Measurements from ENCODE around the gene NQO2.

NQO2 gene

GRCh38 chr6:2953098-2953497, 46.6 kb upstream of the NQO2 start:
- DNase-seq = no peak
- no peak overlapping the region for H3K4ac ChIP-seq (ENCODE audit: low read depth in 1 of 2, low read length in 2 of 2)
- peak overlapping the region; percentile 73 for H4K8ac ChIP-seq (ENCODE audit: low read length)
- H2BK12ac ChIP-seq (ENCODE audit: low read length in 2 of 2) = no peak overlapping the region
- H3K9ac ChIP-seq (ENCODE audit: low read length) = peak overlapping the region; percentile 31
- H3K27me3 ChIP-seq (ENCODE audit: control insufficient read depth in 1 of 2, insufficient read depth in 1 of 2, low read length in 2 of 2) = no peaks in the 10 kb centered on the region
- 95% methylated on average over 12 of the region's 12 CpGs for WGBS
- H4K91ac ChIP-seq (ENCODE audit: low read length) = no peak overlapping the region
- no peak overlapping the region for H2BK5ac ChIP-seq (ENCODE audit: low read depth, low read length, poor library complexity, severe bottlenecking)
- peak overlapping the region; percentile 30 to 70 for H3K18ac ChIP-seq (ENCODE audit: low read depth in 1 of 2, low read length in 2 of 2)
- no peak overlapping the region for H3K27ac ChIP-seq (ENCODE audit: low read length, poor library complexity, severe bottlenecking)
- H3K4me3 ChIP-seq (ENCODE audit: insufficient read depth in 1 of 2, low read depth in 1 of 2, low read length in 2 of 2) = no peak overlapping the region
- H3K14ac ChIP-seq (ENCODE audit: low read length in 2 of 2) = no peak overlapping the region
- no peak overlapping the region for H2BK15ac ChIP-seq (ENCODE audit: low read depth, poor library complexity, severe bottlenecking)
- peak overlapping the region; percentile 37 for H2BK120ac ChIP-seq (ENCODE audit: low read depth, low read length)
- H2AFZ ChIP-seq (ENCODE audit: low read depth, low read length) = no peak overlapping the region
- H3K4me2 ChIP-seq (ENCODE audit: low read length, poor library complexity, severe bottlenecking) = no peak overlapping the region
- no peak overlapping the region for H3K23ac ChIP-seq (ENCODE audit: low read length in 2 of 2)
- no peaks in the 10 kb centered on the region for H3K9me3 ChIP-seq (ENCODE audit: control insufficient read depth, low read length)
- H3K4me1 ChIP-seq (ENCODE audit: control insufficient read depth, insufficient read depth, low read depth, low read length) = peaks cover 9% of the 10 kb centered on the region
- H2AK5ac ChIP-seq (ENCODE audit: low read length, severe bottlenecking) = no peak overlapping the region
- H3K79me1 ChIP-seq (replicated peaks; ENCODE audit: low read length, poor library complexity, severe bottlenecking) = peaks cover 34% of the 10 kb centered on the region
- H3K36me3 ChIP-seq (ENCODE audit: control insufficient read depth in 1 of 2, insufficient read depth in 2 of 2, low read depth in 1 of 2, low read length in 2 of 2) = peaks cover 50 to 54% of the 10 kb centered on the region in 2 experiments

DNA sequence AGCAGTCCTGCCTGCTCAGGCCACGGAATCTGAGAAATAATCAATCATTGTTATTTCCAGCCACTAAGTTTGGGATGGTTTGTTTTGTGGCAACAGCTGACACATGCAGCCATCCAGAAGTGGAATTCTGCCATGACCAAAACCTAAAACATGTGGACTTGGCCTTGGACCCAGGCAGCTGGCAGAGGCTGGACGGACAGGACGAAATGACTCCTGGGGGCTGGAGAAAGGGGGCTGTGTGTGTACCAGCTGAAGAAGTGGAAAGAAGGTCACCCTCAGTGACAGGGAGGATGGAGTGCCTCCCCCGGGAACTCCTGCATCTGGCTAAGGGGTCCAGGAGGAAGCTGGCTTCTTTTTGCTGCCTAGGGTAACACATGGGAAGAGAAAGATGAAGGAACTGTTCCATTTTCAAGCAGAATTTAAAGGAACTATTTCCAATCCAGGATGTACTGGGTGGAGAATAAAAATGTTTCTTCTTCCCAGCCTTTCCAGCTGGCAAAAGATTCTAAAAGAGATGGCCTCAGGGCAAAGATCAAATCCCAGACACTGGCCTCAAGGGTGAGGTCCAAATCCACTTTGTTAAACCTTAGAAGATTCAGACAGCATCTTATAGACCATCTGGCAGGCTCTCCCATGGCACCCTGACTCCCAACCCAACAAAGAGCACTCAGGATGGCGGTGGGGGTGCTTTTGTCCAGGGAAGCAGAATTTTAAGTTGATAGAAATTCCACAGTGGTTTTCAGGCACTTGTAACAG, 42.6 kb upstream of the NQO2 start:
- Histone ChIP-seq H3K23ac (ENCODE audit: low read length in 2 of 2) (peak overlapping the region in 1 of 2 experiments; percentile 90), H3K9ac (ENCODE audit: low read length) (peak overlapping the region; percentile 0), H3K79me1 (replicated peaks; ENCODE audit: low read length, poor library complexity, severe bottlenecking) (peaks cover 46% of the 10 kb centered on the region), H3K4me2 (ENCODE audit: low read length, poor library complexity, severe bottlenecking) (no peak overlapping the region), H3K14ac (ENCODE audit: low read length in 2 of 2) (no peak overlapping the region), H2BK15ac (ENCODE audit: low read depth, poor library complexity, severe bottlenecking) (no peak overlapping the region), H3K4ac (ENCODE audit: low read depth in 1 of 2, low read length in 2 of 2) (no peak overlapping the region), H2BK12ac (ENCODE audit: low read length in 2 of 2) (no peak overlapping the region), H3K4me3 (ENCODE audit: insufficient read depth in 1 of 2, low read depth in 1 of 2, low read length in 2 of 2) (no peak overlapping the region), H2AFZ (ENCODE audit: low read depth, low read length) (no peak overlapping the region), H4K8ac (ENCODE audit: low read length) (peak overlapping the region; percentile 24), H3K9me3 (ENCODE audit: control insufficient read depth, low read length) (no peaks in the 10 kb centered on the region), H3K4me1 (ENCODE audit: control insufficient read depth, insufficient read depth, low read depth, low read length) (peaks cover 16% of the 10 kb centered on the region), H3K27ac (ENCODE audit: low read length, poor library complexity, severe bottlenecking) (no peak overlapping the region), H4K91ac (ENCODE audit: low read length) (no peak overlapping the region), H2AK5ac (ENCODE audit: low read length, severe bottlenecking) (no peak overlapping the region), H3K18ac (ENCODE audit: low read depth in 1 of 2, low read length in 2 of 2) (no peak overlapping the region), H3K36me3 (ENCODE audit: control insufficient read depth in 1 of 2, insufficient read depth in 2 of 2, low read depth in 1 of 2, low read length in 2 of 2) (peaks cover 30 to 36% of the 10 kb centered on the region in 2 experiments), H3K27me3 (ENCODE audit: control insufficient read depth in 1 of 2, insufficient read depth in 1 of 2, low read length in 2 of 2) (no peaks in the 10 kb centered on the region), H2BK5ac (ENCODE audit: low read depth, low read length, poor library complexity, severe bottlenecking) (no peak overlapping the region), H2BK120ac (ENCODE audit: low read depth, low read length) (no peak overlapping the region)
- DNase-seq = no peak
- 92% methylated on average over 5 of the region's 5 CpGs for WGBS

- Histone ChIP-seq H3K4me3 (ENCODE audit: insufficient read depth in 1 of 2, low read depth in 1 of 2, low read length in 2 of 2) (no peak overlapping the region), H2BK15ac (ENCODE audit: low read depth, poor library complexity, severe bottlenecking) (no peak overlapping the region), H3K4me2 (ENCODE audit: low read length, poor library complexity, severe bottlenecking) (no peak overlapping the region), H3K14ac (ENCODE audit: low read length in 2 of 2) (no peak overlapping the region), H2BK5ac (ENCODE audit: low read depth, low read length, poor library complexity, severe bottlenecking) (no peak overlapping the region), H3K4me1 (ENCODE audit: control insufficient read depth, insufficient read depth, low read depth, low read length) (peaks cover 12% of the 10 kb centered on the region), H3K36me3 (ENCODE audit: control insufficient read depth in 1 of 2, insufficient read depth in 2 of 2, low read depth in 1 of 2, low read length in 2 of 2) (peaks cover 30 to 32% of the 10 kb centered on the region in 2 experiments), H3K23ac (ENCODE audit: low read length in 2 of 2) (no peak overlapping the region), H3K27ac (ENCODE audit: low read length, poor library complexity, severe bottlenecking) (no peak overlapping the region), H2AK5ac (ENCODE audit: low read length, severe bottlenecking) (no peak overlapping the region), H4K8ac (ENCODE audit: low read length) (no peak overlapping the region), H3K9ac (ENCODE audit: low read length) (no peak overlapping the region), H4K91ac (ENCODE audit: low read length) (no peak overlapping the region), H3K9me3 (ENCODE audit: control insufficient read depth, low read length) (no peaks in the 10 kb centered on the region), H3K79me1 (replicated peaks; ENCODE audit: low read length, poor library complexity, severe bottlenecking) (peaks cover 46% of the 10 kb centered on the region), H3K4ac (ENCODE audit: low read depth in 1 of 2, low read length in 2 of 2) (no peak overlapping the region), H2BK12ac (ENCODE audit: low read length in 2 of 2) (peak overlapping the region in 1 of 2 experiments; percentile 31), H2AFZ (ENCODE audit: low read depth, low read length) (no peak overlapping the region), H3K27me3 (ENCODE audit: control insufficient read depth in 1 of 2, insufficient read depth in 1 of 2, low read length in 2 of 2) (no peaks in the 10 kb centered on the region), H2BK120ac (ENCODE audit: low read depth, low read length) (no peak overlapping the region), H3K18ac (ENCODE audit: low read depth in 1 of 2, low read length in 2 of 2) (no peak overlapping the region)
- DNase-seq = no peak
- WGBS = 95% methylated on average over 11 of the region's 11 CpGs
Observed at GRCh38 chr6:2957696-2958330, 41.9 kb upstream of the NQO2 start.

DNA sequence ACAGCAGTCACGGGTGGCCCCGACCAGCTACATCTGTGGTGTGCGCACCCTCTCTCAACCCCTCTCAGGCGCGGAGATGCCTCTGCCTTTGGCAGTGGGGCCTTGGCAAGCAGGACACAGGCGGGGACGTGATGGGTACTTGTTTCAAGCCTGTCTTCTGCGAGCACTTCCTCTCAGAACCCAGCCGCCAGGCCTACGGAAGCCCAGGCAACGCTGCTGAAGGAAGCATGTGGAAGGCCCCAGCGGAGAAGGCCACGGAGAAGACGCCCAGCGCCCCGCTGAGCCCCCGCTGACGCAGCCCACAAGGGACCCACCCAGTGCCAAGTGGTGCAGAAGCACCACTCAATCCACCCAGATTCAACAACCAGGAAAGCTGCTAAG, 41.4 kb upstream of the NQO2 start:
- no peak overlapping the region for H2BK120ac ChIP-seq (ENCODE audit: low read depth, low read length)
- no peak overlapping the region for H2BK5ac ChIP-seq (ENCODE audit: low read depth, low read length, poor library complexity, severe bottlenecking)
- H3K23ac ChIP-seq (ENCODE audit: low read length in 2 of 2) = no peak overlapping the region
- no peak overlapping the region for H3K14ac ChIP-seq (ENCODE audit: low read length in 2 of 2)
- H3K4me1 ChIP-seq (ENCODE audit: control insufficient read depth, insufficient read depth, low read depth, low read length) = peaks cover 12% of the 10 kb centered on the region
- H2BK12ac ChIP-seq (ENCODE audit: low read length in 2 of 2) = no peak overlapping the region
- peaks cover 28 to 30% of the 10 kb centered on the region in 2 experiments for H3K36me3 ChIP-seq (ENCODE audit: control insufficient read depth in 1 of 2, insufficient read depth in 2 of 2, low read depth in 1 of 2, low read length in 2 of 2)
- H3K9me3 ChIP-seq (ENCODE audit: control insufficient read depth, low read length) = no peaks in the 10 kb centered on the region
- DNase-seq = no peak
- no peak overlapping the region for H3K18ac ChIP-seq (ENCODE audit: low read depth in 1 of 2, low read length in 2 of 2)
- H3K27me3 ChIP-seq (ENCODE audit: control insufficient read depth in 1 of 2, insufficient read depth in 1 of 2, low read length in 2 of 2) = no peaks in the 10 kb centered on the region
- no peak overlapping the region for H3K27ac ChIP-seq (ENCODE audit: low read length, poor library complexity, severe bottlenecking)
- H3K4me2 ChIP-seq (ENCODE audit: low read length, poor library complexity, severe bottlenecking) = no peak overlapping the region
- H3K9ac ChIP-seq (ENCODE audit: low read length) = no peak overlapping the region
- H3K4me3 ChIP-seq (ENCODE audit: insufficient read depth in 1 of 2, low read depth in 1 of 2, low read length in 2 of 2) = no peak overlapping the region
- H4K8ac ChIP-seq (ENCODE audit: low read length) = no peak overlapping the region
- no peak overlapping the region for H3K4ac ChIP-seq (ENCODE audit: low read depth in 1 of 2, low read length in 2 of 2)
- H4K91ac ChIP-seq (ENCODE audit: low read length) = no peak overlapping the region
- H2AK5ac ChIP-seq (ENCODE audit: low read length, severe bottlenecking) = no peak overlapping the region
- 98% methylated on average over 18 of the region's 18 CpGs for WGBS
- no peak overlapping the region for H2AFZ ChIP-seq (ENCODE audit: low read depth, low read length)
- H2BK15ac ChIP-seq (ENCODE audit: low read depth, poor library complexity, severe bottlenecking) = no peak overlapping the region
- peaks cover 47% of the 10 kb centered on the region for H3K79me1 ChIP-seq (replicated peaks; ENCODE audit: low read length, poor library complexity, severe bottlenecking)
